Kidney (tissue), 14 donors: Measurements from ENCODE around the gene ARHGEF6. TPM values are rescaled to one million over a fixed set of nuclear protein-coding genes. Genes with fewer than 3 reads are reported as not detected.

Experiments used
- DNase-seq, 5 donors: peaks; one replicate each; pipeline ENCODE4 v3.0.0-alpha.2; 2013 to 2020
- FAIRE-seq: peaks from 2 replicates; lab custom pipeline; 2012; peaks lifted over from hg19 to GRCh38; lab: Jason Lieb, UNC
- H3K27ac ChIP-seq, 2 donors: one replicate each; pipeline ENCODE4 v1.7.0; 2013; ENCODE audit warnings: low read depth in 2 of 2, low read length in 2 of 2, inconsistent platforms in 1 of 2
- H3K27me3 ChIP-seq: one replicate; pipeline ENCODE4 v1.7.1; 2013; ENCODE audit warnings: low read length, inconsistent platforms; ENCODE audit not compliant: control insufficient read depth, insufficient read depth
- H3K36me3 ChIP-seq, 3 donors: one replicate each; pipeline versions ENCODE4 v1.7.0 to v1.7.1; 2013; ENCODE audit warnings: low read length in 3 of 3, control low read depth in 1 of 3, inconsistent platforms in 1 of 3; ENCODE audit not compliant: insufficient read depth in 3 of 3, control insufficient read depth in 2 of 3
- H3K4me1 ChIP-seq, 3 donors: one replicate each; pipeline versions ENCODE4 v1.7.0 to v1.7.1; 2013; ENCODE audit warnings: low read length in 3 of 3, inconsistent platforms in 1 of 3, low read depth in 1 of 3; ENCODE audit not compliant: control insufficient read depth in 2 of 3, insufficient read depth in 2 of 3
- H3K4me3 ChIP-seq, 3 donors: one replicate each; pipeline versions ENCODE4 v1.7.0 to v1.8.1; 2013; ENCODE audit warnings: low read length in 3 of 3, control low read depth in 1 of 3, inconsistent platforms in 1 of 3
- H3K9ac ChIP-seq, 3 donors: one replicate each; pipeline versions ENCODE4 v1.7.0 to v1.7.1; 2013; ENCODE audit warnings: low read length in 3 of 3, control low read depth in 1 of 3, inconsistent platforms in 1 of 3
- H3K9me3 ChIP-seq, 3 donors: one replicate each; pipeline versions ENCODE4 v1.7.0 to v1.7.1; 2013; ENCODE audit warnings: low read length in 3 of 3, control low read depth in 1 of 3, inconsistent platforms in 1 of 3; ENCODE audit not compliant: control insufficient read depth in 2 of 3, insufficient read depth in 1 of 3
- CTCF ChIP-seq: IDR thresholded peaks from 3 replicates; pipeline ENCODE4 v1.5.1; 2012; ENCODE audit warnings: mild to moderate bottlenecking, moderate library complexity, borderline replicate concordance; ENCODE audit not compliant: insufficient read depth; ENCODE audit errors: extremely low read depth
- intact Hi-C: fragments of 100-400 bp; cut with DNase I; formaldehyde crosslinking; loops from one replicate; pipeline ENCODE4 v1.11.1; 2022
- polyA plus RNA-seq: library from polyadenylated mRNA; stranded (reverse); fragments of 350-450 nt; fragmentation: Illumina TruSeq; extraction: RNeasy Lipid Tissue Mini Kit (QIAGEN cat#74804); gene quantifications from one replicate; pipeline ENCODE4 v1.2.3, GENCODE V29; 2014; ENCODE audit warnings: low read depth, low replicate concordance; ENCODE audit not compliant: insufficient read depth
- total RNA-seq: library from RNA; stranded (reverse); fragmentation: NEBNext Ultra II Directional; extraction: Animal tissue kit (Norgen Biotek cat#: 25700); gene quantifications from one replicate; pipeline ENCODE4 v1.2.1, GENCODE V29; 2021
- donor health status: control.
- donor health status: control.
- donor health status: control.
- donor health status: control.
- donor health status: control.
- donor health status: DM: yes; HTN: yes; CAD: no.
- donor health status: Normal renal cell carcinoma (clear cell type).

Gene ARHGEF6
- total and polyA plus RNA-seq, 2 donors from 2014 or later, result 4.1 to 15.8 TPM

DNA sequence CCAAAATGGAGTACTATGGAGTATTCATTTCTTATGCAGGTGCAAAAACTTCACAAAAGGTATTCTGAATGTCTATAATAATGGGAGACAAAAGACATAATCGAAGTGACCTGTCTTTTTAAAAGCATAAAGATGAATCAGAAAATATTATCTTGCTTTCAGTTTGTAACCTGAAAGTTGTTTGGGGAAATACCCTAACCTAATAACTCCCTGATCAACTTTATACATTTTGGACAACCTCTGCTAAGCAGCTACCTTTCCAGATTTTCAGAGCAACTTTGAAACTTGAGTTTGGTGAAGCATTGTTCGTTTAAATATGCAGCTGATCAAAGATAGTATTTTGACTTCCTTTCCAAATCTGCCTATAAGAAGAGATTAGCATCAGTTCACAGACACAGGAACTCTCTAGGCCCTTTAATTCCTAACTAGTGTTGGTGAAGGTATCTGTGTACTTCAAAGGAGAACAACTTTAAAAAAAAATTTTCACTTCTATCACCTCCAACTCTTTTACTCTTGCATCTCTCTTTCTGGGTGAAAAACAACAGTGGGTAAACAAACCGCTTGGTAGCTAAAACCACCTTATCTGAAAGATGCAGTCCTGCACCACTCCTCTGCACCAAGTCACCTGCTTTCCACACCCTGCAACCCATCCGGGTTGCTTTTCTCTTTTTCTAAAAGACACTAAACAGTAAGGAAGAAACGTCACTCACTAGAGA lies 106.3 kb downstream of the ARHGEF6 start:
- Histone ChIP-seq H3K4me3 (no peak overlapping the region), H3K4me1 (no peaks in the 10 kb centered on the region), H3K27ac (no peak overlapping the region), H3K9me3 (no peaks in the 10 kb centered on the region), H3K27me3 (peaks cover 4% of the 10 kb centered on the region), H3K9ac (no peak overlapping the region), H3K36me3 (no peaks in the 10 kb centered on the region)
- no peak for TF ChIP-seq CTCF
- no peak for DNase-seq
- FAIRE-seq, result peak; percentile 35
- intact Hi-C loops, result no loop called here

GRCh38 chrX:136671006-136671610 lies 109.6 kb downstream of the ARHGEF6 start:
- no peak overlapping the region for H3K9ac ChIP-seq
- intact Hi-C loops, result no loop called here
- no peak overlapping the region for H3K27ac ChIP-seq
- no peaks in the 10 kb centered on the region for H3K27me3 ChIP-seq
- no peak for DNase-seq
- H3K4me3 ChIP-seq, result no peak overlapping the region
- no peaks in the 10 kb centered on the region for H3K9me3 ChIP-seq
- no peaks in the 10 kb centered on the region for H3K4me1 ChIP-seq
- FAIRE-seq, result no peak
- no peaks in the 10 kb centered on the region for H3K36me3 ChIP-seq
- no peak for TF ChIP-seq CTCF

DNA sequence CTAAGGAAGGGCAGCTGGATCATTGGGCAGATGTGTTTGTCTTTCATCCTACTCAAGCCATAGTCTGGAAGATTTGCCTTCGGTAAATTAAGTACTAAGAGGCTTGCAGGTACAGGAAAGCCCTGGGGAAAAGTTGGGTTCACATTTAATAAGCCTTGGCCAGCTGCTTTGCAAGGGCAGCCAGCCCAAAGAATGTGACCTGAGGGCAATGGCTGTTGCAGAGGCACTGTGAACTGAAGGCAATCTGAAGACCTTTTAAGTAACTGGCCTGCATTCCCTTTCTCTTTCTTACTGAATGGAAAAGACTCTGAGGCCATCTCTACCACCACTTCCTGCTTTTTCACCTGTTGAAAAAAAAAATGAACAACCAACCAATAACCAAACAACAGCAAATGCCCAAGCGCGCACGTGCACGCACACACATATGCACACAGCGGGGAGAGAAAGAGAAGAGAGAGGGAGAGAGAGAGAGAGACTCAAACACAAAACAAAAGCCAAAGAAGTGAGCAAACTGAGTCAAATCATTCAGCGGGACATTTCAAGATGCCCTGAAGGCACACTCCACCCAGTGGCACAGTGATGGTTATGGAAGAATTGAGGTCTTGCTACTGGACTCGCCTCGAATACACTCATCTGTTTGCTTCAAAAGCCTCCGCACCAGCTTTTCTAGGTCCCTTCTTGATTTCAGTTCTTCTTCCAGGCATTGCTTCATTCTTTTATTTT lies 113.1 kb downstream of the ARHGEF6 start:
- Histone ChIP-seq H3K9me3 (no peaks in the 10 kb centered on the region), H3K9ac (no peak overlapping the region), H3K27me3 (no peaks in the 10 kb centered on the region), H3K27ac (no peak overlapping the region), H3K36me3 (no peaks in the 10 kb centered on the region), H3K4me1 (no peaks in the 10 kb centered on the region), H3K4me3 (no peak overlapping the region)
- no peak for TF ChIP-seq CTCF
- intact Hi-C loops, result no loop called here
- DNase-seq, result no peak
- FAIRE-seq, result no peak
